Anterior cingulate cortex (tissue), 58 donors: ENCODE data around the gene FAM234A.
"Not testable (repeated sequence)": the region's sequence is repeated elsewhere in the genome, so short reads cannot be mapped to it uniquely, and the experiment has no call there.

Experiments
- DNase-seq, 58 donors: peaks; one replicate each; lab custom pipeline; 2025; lab: John Stamatoyannopoulos, UW

The FAM234A gene, protein sequence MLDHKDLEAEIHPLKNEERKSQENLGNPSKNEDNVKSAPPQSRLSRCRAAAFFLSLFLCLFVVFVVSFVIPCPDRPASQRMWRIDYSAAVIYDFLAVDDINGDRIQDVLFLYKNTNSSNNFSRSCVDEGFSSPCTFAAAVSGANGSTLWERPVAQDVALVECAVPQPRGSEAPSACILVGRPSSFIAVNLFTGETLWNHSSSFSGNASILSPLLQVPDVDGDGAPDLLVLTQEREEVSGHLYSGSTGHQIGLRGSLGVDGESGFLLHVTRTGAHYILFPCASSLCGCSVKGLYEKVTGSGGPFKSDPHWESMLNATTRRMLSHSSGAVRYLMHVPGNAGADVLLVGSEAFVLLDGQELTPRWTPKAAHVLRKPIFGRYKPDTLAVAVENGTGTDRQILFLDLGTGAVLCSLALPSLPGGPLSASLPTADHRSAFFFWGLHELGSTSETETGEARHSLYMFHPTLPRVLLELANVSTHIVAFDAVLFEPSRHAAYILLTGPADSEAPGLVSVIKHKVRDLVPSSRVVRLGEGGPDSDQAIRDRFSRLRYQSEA

DNA sequence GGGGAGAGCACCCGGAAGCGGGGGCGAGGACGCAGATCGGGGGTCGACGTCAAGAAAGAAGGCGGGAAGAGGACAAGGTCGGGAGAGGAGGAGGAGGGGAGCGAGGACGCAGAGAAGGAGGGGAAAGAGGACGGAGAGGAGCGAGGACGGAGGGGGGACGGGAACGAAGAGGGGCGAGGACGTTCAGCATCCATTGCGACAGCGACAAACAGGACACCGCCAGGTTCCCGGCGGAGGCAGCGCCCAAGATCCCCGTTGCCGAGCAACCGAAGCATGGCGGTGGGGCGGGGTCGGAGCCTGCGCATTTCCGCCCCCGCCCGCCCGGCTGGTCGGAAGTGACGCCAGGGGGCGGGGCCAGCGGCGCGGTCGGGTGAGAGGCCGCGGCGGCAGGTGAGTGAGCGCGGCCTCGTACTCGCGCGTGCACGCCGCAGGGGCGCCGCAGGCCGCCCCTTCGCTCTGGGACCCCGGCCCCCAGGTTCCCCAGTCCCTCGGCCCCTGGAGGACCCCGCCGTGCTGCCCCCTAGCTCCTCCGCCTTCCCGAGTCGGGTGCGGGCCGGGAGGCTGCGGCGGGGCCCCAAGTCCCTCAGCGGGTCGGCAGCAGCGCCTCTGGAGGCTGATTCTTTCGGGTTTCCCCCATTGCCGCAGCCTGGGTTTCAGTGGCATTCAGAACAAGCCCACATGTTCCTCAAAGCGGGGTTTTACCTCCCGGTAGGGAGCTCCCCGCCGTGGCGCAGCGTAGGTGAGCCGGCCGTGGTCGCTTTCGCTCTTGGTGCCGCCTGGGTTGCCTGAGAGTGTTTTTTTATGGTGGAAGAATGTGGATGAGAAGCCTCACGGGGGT is at the start of gene FAM234A:
TSS of gene FAM234A (plus strand) at position 354 of the 838 bp plus-strand sequence. CDS start 19,593 bp downstream, outside the sequence.
- peak; percentile 42 to 92 (median 87) for DNase-seq

GRCh38 chr16:185213-185612 is 49.4 kb upstream of the FAM234A start:
- DNase-seq: no peak

GRCh38 chr16:185691-186090 is 48.9 kb upstream of the FAM234A start:
- DNase-seq: no peak

GRCh38 chr16:187330-187729 is 47.3 kb upstream of the FAM234A start:
- no peak for DNase-seq

GRCh38 chr16:188674-189073 is 45.9 kb upstream of the FAM234A start:
- no peak for DNase-seq

GRCh38 chr16:189604-190186 is 44.9 kb upstream of the FAM234A start:
- no peak for DNase-seq

- no peak for DNase-seq
These were observed 42.8 kb upstream of the FAM234A start for GRCh38 chr16:191831-192230.

DNA sequence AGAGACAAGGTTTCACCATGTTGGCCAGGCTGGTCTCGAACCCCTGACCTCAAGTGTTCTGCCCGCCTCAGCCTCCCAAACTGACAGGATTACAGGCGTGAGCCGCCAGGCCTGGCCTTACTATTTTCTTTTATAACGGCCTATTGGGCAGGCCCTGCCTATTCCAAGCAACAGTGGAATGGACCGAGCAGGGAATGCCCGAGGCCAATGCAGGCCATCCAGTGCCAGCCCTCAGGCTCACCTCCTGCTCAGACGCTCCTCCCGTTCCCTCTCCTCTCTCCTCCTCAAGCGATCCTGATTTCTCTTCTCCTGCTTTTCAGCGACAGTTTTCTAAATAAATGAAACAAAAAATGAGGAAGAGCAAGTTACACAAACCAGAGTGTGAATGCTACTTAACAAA is 41.9 kb upstream of the FAM234A start:
- no peak for DNase-seq

DNA sequence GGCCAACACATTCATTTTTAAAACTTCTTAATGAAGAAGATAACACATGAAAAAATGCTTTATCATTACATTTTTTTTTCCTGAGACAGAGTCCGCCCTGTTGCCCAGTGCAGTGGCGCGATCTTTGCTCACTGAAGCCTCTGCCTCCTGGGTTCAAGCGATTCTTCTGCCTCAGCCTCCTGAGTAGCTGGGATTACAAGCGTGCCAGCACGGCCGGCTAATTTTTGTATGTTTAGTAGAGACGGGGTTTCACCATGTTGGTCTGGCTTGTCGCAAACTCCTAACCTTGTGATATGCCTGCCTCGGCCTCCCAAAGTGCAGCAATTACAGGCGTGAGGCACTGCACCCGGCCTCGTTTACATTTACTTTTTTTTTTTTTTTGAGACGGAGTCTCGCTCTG is 41.2 kb upstream of the FAM234A start:
- no peak for DNase-seq

DNA sequence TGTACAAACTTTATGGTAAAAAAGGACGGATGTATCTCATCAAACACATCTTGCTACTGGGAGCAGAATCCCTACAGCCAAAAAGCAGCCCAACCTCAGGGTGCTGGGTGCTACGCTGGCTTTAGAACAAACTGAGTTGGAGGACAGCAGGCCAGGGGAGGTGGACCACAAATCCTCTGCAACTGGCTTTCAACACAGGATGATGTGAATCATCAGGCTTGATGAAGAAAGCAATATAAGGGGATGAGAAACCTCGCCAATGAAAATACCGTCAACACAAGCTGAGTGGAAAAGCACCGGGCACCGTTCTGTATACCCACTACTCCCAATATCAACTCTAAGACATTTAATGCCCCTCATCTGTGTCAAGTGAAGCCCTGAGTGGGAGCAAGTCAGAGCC is 40.1 kb upstream of the FAM234A start:
- no peak for DNase-seq

DNA sequence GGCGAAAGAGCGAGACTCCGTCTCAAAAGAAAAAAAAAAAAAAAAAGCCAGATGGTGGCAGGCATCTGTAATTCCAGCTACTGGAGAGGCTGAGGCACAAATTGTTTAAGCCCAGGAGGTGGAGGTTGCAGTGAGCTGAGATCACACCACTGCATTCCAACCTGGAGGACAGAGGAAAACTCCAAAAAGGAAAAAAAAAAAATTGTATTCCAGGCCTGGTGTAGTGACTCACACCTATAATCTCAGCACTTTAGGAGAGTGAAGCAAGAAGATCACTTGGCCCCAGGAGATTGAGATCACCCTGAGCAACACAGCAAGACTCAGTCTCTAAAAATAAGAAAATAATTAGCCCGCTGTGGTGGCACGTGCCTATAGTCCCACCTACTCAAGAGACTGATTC is 34.2 kb upstream of the FAM234A start:
- no peak for DNase-seq

DNA sequence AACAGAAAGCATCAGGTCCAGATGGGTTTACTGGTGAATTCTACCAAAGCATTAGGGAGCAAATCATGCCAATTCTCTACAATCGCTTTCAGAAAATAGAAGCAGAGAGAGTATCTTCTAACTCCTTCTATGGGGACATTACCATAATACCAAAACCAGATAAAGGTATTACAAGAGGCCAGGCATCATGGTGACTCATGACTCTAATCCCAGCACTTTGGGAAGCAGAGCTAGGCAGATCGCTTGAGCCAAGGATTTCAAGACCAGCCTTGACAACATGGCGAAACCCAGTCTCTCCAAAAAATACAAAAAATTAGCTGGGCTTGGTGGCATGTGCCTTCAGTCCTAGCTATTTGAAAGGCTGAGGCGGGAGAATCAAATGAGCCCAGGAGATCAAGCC is 31.4 kb upstream of the FAM234A start:
- DNase-seq: no peak

- DNase-seq: not testable (repeated sequence)
These were observed 30.6 kb upstream of the FAM234A start for GRCh38 chr16:204046-204445.

GRCh38 chr16:209359-209758 is 25.3 kb upstream of the FAM234A start:
- DNase-seq: not testable (repeated sequence)

DNA sequence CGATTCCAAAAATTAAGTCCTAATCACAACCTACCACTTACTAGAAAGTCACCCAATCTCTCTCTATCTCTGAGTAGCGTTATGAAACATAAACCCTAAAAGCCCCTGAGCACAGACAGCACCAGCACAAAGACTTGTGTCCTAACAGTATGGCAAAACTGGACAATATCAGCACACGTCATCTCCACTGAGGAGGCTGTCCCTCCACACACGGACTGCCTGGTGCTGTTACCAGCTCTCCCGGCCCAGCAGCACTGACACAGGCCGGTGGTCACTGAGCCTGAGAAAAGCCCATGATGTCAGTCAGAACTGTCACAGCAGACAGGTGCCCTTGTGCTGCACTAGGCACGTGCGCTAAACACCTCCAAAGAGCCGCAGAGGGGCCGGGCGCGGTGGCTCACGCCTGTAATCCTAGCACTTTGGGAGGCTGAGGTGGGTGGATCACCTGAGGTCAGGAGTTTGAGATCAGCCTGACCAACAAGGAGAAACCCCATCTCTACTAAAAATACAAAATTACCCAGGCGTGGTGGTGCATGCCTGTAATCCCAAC is 22.9 kb upstream of the FAM234A start:
- not testable (repeated sequence) for DNase-seq

GRCh38 chr16:212999-213398 is 21.6 kb upstream of the FAM234A start:
- no peak for DNase-seq

GRCh38 chr16:220021-220420 is 14.6 kb upstream of the FAM234A start:
- DNase-seq: no peak

DNA sequence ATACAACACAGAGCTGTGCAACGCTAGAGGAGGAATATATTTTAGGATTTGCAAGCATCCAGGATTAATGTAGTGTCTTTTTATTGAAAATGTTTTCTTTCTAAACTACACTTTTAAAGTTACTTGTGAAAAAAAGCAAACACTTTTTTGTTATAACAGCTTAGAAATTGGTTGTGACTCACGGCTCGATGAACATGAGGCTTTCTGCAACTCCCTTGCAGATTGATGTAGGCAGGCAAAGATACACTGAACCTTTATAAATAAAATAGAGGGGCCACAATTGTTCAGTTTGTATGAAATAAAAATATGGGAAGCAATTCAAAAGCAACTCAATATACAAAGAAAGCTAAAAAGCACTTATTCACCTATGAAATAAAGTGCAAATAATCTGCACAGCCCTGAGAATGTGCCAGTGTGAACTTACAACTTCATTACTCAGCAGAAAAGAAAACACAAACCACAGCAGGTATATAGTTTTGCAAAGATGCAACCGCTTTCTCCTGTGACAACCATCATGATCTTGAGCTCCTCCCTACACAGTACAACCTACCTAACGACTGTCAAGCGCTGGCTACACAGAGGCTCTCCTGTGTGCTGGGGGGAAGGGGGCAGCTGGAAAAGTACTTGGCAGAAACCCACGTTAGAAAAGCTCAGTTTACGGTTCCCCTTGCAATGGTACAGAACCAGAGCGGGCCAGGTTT is 6.3 kb upstream of the FAM234A start:
- DNase-seq: no peak

- DNase-seq: peak in 57 of 58 donors; percentile 62 to 92 (median 85)
These were observed 5.5 kb upstream of the FAM234A start, which contains the start of gene LUC7L for GRCh38 chr16:228852-229730. TSS of gene LUC7L (minus strand) at chr16:229449. CDS start at chr16:229339, 110 bp downstream.
